DMS 273 (cell line): ENCODE measurements around the gene NRG2.
A peak's percentile ranks its signal among the peaks of the same experiment; 100 is the strongest.

Experiments used
- DNase-seq: peaks from one replicate; lab custom pipeline; 2025; ENCODE audit not compliant: unreplicated experiment; lab: John Stamatoyannopoulos, UW

The NRG2 gene

DNA sequence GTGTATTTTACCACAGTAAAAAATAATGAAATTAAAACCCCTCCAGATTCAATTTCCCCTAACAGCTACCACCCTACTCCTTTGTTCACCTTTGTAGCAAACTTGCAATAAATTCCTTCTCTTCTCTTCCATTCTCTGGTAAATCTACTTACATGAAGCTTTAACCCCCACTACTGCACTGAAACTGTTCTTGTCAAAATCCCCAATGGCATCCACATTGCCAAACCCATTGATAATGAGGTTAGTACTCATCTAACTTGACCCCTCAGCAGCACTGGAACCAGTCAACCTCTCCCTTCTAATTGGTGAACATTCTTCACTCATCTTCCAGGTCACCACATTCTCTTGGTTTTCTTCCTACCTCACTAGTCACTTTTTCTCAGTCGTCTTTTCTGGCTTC is 29.6 kb downstream of the NRG2 start:
- no peak for DNase-seq

DNA sequence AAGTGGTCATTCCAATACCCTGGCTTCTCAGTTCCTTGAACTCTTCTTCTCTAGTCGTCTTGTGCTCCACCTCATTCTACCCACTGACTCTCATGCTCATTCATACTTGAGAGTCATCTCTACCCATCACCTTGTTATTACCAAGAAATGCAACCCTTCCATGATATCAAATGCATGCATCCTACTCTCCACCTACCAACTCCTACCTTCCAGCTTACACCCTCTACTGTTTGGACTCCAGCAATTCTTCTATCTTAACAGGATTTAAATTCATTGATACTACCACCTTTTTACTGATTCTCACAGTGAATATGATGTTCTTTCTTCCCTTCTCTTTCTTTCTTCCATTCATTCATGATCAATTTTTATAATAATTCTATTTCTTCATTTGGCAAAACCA is 30.7 kb downstream of the NRG2 start:
- no peak for DNase-seq

DNA sequence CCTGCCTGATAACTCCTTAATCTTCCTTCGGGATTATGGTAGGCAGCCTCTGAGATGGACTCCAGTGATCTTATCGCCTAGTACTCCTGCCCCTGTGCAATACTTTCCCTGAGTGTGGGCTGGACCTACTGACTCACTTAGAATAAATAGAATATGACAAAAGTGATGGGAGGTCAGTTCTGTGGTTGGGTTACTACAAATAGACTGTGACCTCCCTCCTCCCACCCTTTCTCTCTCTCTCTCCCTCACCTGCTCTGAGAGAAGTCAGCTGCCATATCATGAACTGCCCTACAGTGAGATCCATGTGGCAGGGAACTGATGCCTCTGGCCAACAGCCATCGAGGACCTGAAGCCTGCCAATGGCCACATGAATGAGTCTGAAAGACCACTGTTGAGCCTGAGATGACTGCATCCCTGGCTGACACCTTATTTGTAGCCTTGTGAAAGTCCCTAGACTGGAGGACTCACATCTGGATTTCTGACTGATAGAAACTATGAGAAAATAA is 31.7 kb downstream of the NRG2 start:
- DNase-seq: no peak

DNA sequence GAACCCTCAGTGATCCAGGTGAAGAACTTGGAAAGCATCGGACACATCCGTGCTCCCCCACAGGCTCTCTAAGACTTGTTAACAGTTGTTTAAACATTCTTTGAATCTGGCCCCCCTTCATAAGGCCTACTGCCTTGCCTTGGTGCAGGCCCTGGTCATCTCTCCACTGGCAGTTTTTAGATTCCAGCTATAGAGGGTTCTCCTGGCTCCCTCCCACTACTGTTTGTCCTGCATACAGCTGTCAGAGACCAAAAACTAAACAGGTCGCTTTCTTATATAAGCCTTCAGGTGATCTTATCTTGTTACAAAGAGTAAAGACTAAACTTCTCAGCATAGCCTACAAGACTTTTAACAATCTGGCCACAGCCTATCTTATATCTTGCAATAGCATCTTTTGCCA is 32.3 kb downstream of the NRG2 start:
- no peak for DNase-seq

DNA sequence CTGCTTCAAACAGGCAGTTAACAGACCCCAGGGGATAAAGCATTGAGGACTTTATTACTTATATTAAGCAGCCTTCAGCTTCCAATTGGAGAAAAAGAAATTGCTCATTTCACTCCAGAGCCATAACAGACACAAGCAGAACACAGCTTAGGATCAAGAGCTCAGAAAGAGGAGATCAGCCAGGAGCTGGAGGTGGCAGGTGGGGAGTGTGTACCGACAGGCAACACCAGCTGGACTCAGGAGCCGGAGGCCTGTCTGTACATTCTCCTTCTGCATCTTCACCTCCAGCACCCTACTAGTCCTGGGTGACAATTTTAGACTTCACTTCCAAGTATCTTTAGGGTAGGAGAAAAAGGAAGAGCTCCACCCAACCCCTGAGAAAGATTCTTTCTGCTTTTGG is 35.8 kb downstream of the NRG2 start:
- peak; percentile 58 for DNase-seq

DNA sequence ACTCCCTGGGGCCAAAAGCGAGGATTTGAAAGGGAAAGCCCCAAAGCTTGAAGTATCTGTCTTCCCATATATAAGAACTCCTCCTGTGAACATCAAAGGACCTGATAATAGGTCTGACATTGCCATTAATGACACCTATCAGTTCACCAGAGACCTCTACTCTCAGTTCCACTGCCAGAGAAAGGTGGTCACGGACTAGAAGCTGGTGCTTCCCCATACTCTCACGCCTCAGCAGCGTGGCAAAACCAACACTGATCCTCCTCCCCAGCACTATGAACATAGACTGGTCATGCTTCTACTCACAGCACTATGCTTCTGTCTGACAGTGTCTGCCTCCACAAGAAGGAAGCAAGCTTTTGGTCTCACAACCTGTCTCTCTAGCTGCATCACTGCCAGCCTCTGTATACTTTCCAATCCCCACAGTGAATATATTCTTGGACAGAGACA is 37.9 kb downstream of the NRG2 start:
- no peak for DNase-seq

DNA sequence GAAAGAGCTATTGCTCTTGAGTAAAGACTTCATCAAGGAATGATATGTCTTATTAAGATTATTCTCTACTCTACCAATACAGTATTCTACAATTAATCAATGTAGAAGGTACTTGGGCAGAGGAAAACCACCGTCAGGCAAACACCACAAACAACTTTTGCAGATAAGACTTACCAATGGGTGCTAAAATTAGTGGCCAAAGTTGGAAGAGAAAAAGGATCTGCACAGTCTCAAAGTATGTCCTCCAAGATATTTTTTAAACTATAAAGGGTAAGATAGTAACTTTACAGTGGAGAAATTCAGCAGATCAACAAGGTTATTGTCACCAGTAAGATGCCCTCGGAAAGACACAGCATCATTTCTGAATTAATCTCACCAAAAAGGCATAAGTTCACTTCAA is 38.9 kb downstream of the NRG2 start:
- DNase-seq: no peak

DNA sequence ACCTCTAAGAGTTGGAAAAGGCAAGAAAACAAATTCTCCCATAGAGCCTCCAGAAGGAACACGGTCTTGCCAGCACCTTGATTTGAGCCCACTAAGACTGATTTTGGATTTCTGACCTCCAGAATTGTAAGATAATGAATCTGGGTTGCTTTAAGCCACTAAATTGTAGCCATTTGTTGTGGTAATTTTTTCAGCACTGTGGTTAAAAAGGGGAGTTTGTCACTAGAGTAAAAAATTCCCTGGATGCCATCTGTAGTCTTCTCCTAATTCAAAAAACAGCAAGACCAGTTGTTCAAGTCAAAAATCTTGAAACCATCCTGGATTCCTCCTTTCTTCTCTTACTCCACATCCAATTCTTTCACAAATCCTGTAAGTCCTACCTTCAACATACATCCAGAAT is 39.6 kb downstream of the NRG2 start:
- DNase-seq: no peak

DNA sequence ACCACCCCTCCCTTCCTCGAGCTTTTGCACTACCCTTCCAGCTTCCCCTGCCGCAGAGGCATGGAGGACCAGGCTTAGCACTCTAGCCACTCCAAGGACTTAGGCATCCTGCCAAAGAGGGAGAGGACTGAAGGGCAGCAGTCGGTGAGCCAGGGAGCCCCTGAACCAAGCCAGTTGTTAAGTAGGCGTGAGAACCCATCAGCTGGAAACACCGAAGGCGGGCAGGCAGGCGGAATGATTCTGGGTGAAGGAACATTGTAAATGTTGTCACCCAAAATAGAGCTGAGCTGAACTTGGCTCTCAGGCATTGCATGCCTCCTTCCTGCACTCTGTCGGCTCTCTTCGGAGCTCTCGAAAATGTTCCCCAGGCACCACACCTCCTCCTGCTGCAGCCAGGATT is 42.8 kb downstream of the NRG2 start:
- no peak for DNase-seq

DNA sequence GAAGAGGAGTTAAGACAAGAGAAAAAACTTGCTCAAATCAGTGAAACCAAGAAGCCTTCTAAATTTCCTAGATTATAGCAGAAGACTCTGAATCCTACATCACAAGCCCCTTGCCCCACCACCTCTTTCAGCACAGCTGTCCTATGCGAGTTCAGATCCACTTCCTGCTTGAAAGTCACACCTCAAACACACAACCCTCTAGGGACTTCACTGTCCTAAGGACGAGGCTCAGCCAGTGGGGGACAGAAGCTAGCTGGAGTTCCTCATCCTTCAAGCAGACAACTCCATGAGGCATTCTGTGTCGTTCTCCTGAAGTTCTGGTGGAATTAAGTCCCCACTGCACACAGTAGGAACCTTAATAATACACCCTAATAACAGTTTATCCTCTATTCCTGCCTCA is 44.3 kb downstream of the NRG2 start:
- DNase-seq: no peak

DNA sequence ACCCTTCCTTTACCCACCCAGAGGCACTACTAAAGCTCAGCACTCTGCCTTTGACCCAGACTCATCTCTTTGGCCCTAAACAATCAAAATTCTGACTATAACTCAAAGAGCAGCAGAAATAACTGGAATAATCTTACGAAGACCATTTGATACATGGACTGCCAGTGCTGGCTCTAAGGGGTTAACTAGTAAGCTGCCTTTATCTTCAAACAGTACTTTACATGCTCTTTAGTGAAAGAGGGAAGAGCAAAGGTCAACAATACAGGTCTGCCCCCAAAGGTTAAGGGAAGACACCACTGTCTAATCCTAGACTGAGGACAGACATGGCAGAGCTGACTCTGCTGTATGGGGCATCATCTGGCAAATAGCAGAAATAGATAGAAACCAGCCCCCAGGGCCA is 45.8 kb downstream of the NRG2 start:
- DNase-seq: no peak

DNA sequence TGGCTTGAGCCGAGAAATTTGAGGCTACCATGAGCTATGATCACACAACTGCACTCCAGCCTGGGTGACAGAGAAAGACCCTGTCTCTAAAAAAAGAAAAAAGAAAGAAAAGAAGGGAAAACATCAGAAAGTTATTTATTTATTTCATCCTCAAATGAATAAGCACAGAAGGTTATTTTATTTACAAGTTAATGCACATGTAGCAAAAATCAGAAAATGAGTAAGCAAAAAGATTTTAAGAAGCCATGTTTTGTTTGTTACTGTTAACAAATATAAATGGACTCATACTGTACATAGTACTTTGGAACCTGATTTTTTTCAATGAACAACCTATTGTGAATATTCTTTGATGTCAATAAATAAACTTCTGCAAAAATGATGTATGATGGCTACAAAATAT is 47.2 kb downstream of the NRG2 start:
- no peak for DNase-seq

DNA sequence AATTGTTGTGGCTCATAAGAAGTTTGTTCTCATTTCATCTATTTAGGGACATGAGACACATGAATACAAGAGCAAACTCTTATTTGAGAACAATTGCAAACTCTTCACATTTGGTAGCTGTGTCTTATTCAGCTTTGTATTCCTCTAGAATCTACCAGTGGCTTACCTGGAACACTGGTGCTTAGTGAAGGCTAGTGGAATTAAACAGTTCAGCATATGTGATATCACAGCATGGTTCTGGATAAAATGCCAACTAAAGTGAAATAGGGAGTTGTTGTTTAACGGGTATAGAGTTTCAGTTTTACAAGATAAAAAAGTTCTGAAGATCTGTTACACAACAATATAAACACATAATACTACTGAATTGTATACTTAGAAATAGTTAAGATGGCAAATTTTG is 48.9 kb downstream of the NRG2 start:
- DNase-seq: no peak

DNA sequence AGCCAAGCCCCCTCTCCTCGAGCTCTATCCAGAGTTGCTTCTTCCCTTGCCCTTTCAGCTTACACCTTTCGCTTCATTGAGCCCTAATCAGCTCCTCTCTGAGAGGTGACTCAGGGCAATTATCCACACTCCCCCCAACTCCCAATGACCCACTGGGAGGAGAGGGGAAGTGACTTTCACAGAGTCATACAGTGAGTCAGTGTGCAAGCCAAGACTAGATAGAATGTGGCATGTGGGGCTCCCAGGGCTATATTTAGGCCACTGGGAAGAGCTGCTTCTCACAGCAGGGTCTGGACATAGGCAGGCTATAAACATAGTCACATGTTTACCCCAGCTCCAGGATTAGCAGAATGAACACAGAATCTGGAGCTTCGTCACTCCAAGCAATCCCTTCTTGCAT is 57.4 kb downstream of the NRG2 start:
- DNase-seq: peak; percentile 43

DNA sequence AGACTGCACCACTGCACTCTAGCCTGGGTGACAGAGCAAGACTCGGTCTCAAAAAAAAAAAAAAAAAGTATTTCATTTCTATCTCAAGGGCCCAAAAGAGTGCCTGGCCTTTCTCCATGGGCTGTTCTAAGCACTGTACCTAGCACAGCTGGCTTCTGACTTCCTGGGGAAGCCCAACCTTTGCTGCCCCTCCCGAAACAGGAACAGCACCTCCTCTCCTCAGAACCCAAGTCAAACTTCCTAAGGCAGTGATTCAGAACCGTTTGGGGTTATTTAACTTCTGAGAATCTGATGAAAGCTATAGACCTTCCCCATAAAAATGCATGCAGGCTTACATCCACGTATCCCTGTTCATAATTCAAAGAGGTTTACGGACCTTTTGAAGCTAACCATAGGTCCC is 57.8 kb downstream of the NRG2 start:
- peak; percentile 43 for DNase-seq

DNA sequence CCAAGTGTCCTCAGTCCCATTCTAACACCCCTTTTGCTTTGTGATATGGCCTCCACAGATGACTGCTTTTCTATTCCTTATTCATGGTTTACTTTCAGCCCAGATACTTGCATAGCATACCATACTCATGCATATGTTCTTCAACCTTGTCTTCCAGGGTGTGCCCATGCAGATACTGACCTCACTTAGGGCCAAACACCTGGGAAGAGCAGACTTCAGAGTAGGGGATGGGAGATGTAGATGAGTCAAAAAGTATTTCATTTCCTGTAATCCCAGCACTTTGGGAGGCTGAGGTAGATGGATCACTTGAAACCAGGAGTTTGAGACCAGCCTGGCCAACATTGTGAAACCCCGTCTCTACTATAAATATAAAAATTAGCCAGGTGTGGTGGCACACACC is 58.3 kb downstream of the NRG2 start:
- DNase-seq: no peak

DNA sequence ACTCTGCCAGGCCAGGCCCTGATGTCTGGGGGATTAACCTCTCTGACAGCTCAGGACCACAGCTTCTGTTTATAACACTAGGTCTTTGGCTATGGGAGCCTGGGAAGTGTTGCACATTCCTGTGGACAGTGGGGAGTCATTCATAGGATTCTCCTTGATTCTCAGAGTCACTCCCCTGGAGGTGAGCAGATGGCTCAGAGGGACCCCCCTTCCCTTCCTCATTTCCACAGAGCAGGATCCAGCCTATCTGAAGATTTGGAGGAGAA is 60.2 kb downstream of the NRG2 start:
- DNase-seq: no peak

DNA sequence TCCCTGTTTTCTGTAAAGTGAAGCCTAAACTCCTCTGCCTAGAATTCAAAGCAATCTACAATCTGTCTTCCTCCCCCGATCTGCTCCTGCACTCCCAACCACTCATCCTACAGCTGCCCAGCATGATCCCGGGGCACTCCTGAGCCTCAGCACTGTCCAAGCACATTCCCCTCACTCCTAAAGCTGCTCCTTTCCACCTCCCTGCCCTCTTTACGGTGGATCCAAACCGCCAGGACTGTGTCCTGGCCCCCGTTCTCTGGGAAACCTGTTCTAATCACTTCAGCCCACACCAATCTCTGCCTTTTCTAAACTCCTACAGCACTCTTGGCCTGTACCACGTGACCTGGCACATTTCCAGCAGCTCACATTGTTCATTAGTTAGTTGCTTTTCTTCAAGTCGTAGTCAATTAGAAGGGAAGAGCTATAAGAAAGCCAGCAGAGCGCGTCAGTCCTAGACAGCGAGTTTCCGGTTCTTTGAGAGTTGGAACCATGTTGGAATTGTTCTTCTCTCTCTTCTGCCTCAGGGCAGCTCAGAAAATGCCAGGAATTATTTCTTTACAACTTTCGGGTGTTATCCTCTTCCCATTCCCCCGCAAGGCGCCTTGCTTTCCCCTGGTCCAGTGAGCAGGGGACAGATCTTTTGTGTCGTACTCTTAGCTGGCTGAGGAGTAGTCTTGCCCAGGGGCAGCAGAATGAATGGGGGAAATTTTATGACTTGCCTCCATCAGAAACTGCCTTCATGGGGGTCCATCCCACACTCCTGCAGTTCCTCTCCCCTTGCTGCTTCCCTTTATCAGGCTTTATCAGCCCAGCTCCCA is 60.7 kb downstream of the NRG2 start:
- DNase-seq: peak; percentile 67

DNA sequence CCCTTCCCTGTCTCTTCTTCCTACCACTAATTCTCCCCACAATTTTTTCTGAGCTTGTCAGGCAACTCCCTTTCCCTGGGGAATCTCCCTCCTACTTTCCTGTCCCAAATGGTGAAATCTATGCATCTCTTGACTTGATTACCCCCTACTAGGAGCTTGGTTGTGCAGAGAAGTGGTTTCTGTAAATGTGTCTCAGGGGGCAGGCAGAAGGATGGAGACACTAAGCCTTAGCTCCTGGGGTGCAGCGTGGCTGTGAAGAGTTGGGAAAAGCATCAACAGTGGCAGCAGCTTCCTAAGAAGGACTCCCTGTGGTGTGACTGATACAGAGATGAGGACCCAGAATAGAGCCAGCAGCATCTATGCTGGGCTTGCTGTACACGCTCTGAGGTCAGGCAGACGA is 62.3 kb downstream of the NRG2 start:
- DNase-seq: peak; percentile 15

DNA sequence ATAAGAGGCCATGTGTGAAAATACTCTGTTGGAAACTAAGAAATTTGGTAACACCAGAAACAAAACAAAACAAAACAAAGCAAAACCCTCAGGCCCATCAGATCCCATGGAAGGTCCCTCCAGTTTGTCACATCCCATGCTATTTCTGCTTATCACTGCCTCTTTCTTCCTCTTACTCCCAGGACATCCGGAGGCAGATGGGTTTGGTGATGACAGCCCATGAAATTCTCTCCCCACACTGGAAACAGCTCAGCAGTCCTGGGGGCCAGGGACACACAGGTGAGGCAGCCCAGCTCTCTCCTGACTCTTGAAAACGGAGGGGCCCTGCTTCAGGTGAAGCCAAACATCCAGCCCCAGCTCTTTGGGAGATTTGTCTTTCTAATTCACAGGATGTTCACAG is 63.2 kb downstream of the NRG2 start:
- no peak for DNase-seq

DNA sequence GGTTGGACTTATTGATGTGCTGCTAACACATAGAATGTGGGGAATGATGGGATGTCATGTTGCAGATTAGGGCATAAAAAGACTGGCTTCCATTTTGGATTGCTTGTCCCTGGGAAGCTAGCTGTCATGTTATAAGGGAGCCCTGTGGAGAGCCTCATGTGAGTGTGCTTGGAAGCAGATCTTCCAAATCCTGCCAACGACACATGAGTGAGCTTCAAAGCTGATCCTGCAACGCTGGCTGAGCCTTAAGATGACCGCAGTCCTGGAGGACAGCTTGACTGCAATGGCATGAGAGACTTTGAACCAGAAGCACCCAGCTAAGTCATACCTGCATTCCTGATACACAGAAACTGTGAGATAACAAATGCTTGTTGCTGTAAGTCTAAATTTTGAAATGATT is 63.6 kb downstream of the NRG2 start:
- no peak for DNase-seq

DNA sequence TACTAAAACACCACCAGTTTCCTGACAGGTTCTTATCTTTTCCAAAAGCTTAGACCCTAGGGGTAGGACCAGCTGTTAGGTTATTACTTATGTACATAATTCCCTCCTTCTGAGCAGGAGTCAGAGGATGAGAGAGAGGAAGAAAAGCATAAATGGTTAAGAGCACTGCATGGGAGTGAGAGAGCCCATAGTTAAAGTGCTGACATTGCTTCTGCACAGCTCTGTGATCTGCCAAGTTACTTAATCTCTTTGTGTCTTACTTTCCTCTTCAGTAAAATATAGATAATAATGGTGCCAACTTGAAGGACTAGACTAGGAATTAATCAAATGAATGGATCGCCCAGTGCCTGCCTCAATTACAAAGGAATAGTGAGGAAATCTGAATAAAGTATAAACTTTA is 66.4 kb downstream of the NRG2 start:
- peak; percentile 66 for DNase-seq

DNA sequence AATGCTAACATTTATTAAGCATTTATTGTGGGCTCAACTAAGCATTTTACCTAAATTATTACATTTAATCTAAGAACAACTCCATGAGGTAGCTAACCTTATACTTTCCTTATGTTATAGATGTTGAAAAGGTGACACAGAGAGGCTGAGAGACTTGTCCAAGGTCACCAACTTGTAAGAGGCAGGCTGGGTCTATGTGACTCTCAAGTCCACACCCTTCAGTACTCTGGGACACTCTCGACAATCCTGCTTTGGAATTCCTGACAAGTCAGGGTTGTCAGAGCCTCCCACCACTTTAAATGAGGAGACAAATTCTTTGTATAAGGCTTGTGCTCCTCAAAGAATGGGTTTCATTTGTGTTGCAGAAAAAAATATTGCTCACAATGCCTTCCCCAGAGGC is 67.2 kb downstream of the NRG2 start:
- no peak for DNase-seq
